ENCODE data around the gene ZNF143. TPM values are rescaled to one million over a fixed set of nuclear protein-coding genes. Genes with fewer than 3 reads are reported as not detected.

The ZNF143 gene
- total and polyA plus RNA-seq, 2 of the 4 experiments (the other 2 are of a cell fraction): 23.8 to 49.6 TPM

- TF ChIP-seq SMC3 (IDR thresholded peaks at IDR 0.05; ENCODE audit: low read depth, low read length): no peak
- peak; percentile 63 for TF ChIP-seq CHD1 (IDR thresholded peaks at IDR 0.05; ENCODE audit: low read depth, low read length)
These were observed 108.2 kb downstream of the ZNF143 start (continued) for GRCh38 chr11:9568854-9569587.

GRCh38 chr11:9569588-9570164 is 108.9 kb downstream of the ZNF143 start:
- dilution Hi-C loops (cut with HindIII; ENCODE audit: low sequenced_read_pairs, unreplicated experiment): no loop called here
- H4K20me1 ChIP-seq (ENCODE audit: insufficient read depth, low read length): no peaks in the 10 kb centered on the region; the same call in 1 of the 2 replicates

More at GRCh38 chr11:9569588-9570164, 108.9 kb downstream of the ZNF143 start:
- ChIA-PET CTCF (interaction anchor here (0.7 kb wide), 1 partner anchor 18 kb away, joined by 3 read pairs; no protein-coding TSS in a partner anchor), POLR2A (ENCODE audit: unreplicated experiment) (no interaction called here)
- Histone ChIP-seq H3K9me3 (ENCODE audit: control insufficient read depth, insufficient read depth, low read length) (no peaks in the 10 kb centered on the region), H2BK120ac (ENCODE audit: low read depth, low read length) (peak overlapping the region; percentile 93), H3K23ac (ENCODE audit: low read depth, low read length) (peak overlapping the region; percentile 16), H2AK9ac (replicated peaks; ENCODE audit: low read depth, low read length, poor library complexity) (peak overlapping the region; percentile 18), H3K18ac (ENCODE audit: low read depth, low read length) (peak overlapping the region; percentile 23; the same call in 1 of the 2 replicates), H3K4me2 (ENCODE audit: low read depth, low read length) (no peak overlapping the region), H3K27me3 (ENCODE audit: control insufficient read depth, insufficient read depth, low read length) (no peaks in the 10 kb centered on the region), H3K27ac (ENCODE audit: insufficient read depth, low read length) (peak overlapping the region; percentile 51), H4K91ac (ENCODE audit: insufficient read depth, low read depth, low read length) (peak overlapping the region; percentile 90), H3K56ac (ENCODE audit: extremely low read depth, insufficient read depth, low read length) (0 out of 2 replicates have a peak overlapping the region, but pooled peaks have one; percentile 26), H3K4ac (ENCODE audit: low read depth, low read length) (peak overlapping the region; percentile 92), H2BK20ac (ENCODE audit: low read depth, low read length) (peak overlapping the region; percentile 73), H4K8ac (ENCODE audit: low read depth in 2 of 2, low read length in 2 of 2) (peak overlapping the region; percentile 56 to 72), H2AFZ (replicated peaks; ENCODE audit: low read length, poor library complexity) (peak overlapping the region; percentile 76), H2BK15ac (ENCODE audit: low read depth, low read length) (peak overlapping the region; percentile 4; the same call in 2 of the 3 replicates), H3K14ac (replicated peaks; ENCODE audit: low read depth, low read length) (peak overlapping the region; percentile 44), H3K36me3 (ENCODE audit: control insufficient read depth, insufficient read depth, low read length) (no peaks in the 10 kb centered on the region), H2BK5ac (ENCODE audit: low read depth, low read length, poor library complexity, severe bottlenecking) (peak overlapping the region; percentile 76), H3K9ac (ENCODE audit: low read depth, low read length) (no peak overlapping the region), H2AK5ac (ENCODE audit: low read depth, low read length) (peak overlapping the region; percentile 84), H3K4me3 (ENCODE audit: insufficient read depth, low read depth, low read length) (no peak overlapping the region), H3K4me1 (ENCODE audit: control insufficient read depth, insufficient read depth, low read length) (peaks cover 8% of the 10 kb centered on the region), H3K79me1 (ENCODE audit: low read depth in 1 of 2, low read length in 2 of 2) (peaks cover 3 to 31% of the 10 kb centered on the region in 2 experiments; a peak in 3 of 4 replicates), H3K9me1 (ENCODE audit: insufficient read depth, low read length) (peaks cover 12% of the 10 kb centered on the region), H4K5ac (ENCODE audit: low read depth, low read length) (peak overlapping the region; percentile 46; the same call in 1 of the 2 replicates)
- TF ChIP-seq RAD21 (IDR thresholded peaks at IDR 0.05; ENCODE audit: low read length) (no peak), RFX5 (IDR thresholded peaks at IDR 0.05; ENCODE audit: low read depth, low read length) (no peak), CHD1 (IDR thresholded peaks at IDR 0.05; ENCODE audit: low read depth, low read length) (no peak)
- TF ChIP-seq, protein P1, sequence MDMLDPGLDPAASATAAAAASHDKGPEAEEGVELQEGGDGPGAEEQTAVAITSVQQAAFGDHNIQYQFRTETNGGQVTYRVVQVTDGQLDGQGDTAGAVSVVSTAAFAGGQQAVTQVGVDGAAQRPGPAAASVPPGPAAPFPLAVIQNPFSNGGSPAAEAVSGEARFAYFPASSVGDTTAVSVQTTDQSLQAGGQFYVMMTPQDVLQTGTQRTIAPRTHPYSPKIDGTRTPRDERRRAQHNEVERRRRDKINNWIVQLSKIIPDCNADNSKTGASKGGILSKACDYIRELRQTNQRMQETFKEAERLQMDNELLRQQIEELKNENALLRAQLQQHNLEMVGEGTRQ (IDR thresholded peaks at IDR 0.05; ENCODE audit: low read depth, low read length): no peak
- intact Hi-C loops (cut with micrococcal nuclease): loop anchor here (5.0 kb wide), 1 partner anchor 178 kb away; no protein-coding TSS in a partner anchor
- BruUV-seq (replicated peaks): no TSS peak
- no CpG with 5 or more reads among the region's 5 CpGs for WGBS, 2 experiments (ENCODE audit: extremely low coverage in 2 of 2, insufficient read length in 1 of 2)
- ATAC-seq (ENCODE audit: low read depth): no peak
- in situ Hi-C loops (cut with MboI; ENCODE audit: low sequenced_read_pairs): no loop called here
- no peak for DNase-seq
